ENCODE measurements around the gene MTCL1.

MTCL1 gene

DNA sequence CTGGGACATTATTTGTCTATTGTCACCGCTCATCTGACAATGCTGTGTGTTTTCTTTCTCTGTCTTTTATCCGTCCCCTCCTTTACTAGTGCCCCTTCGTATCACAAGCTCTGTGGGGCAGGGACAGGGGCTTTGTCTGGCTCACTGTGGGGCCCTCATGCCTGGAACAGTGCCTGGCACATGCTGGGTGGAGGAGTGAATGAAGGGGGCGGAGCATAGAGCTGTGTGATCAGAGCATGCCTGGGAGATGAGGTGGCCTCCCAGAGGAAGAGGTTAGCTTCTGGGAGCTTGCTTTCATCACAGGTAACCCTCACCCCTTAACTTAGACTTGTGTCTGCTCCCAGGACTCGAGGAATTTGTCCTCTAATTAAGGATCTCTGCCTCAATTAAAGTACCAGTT, 16.4 kb downstream of the MTCL1 start:
- TF ChIP-seq FOXP2 (optimal IDR thresholded peaks at IDR 0.05; ENCODE audit: borderline replicate concordance, extremely low read depth, extremely low read length, insufficient read depth) (no peak), SIN3A (IDR thresholded peaks at IDR 0.05; ENCODE audit: borderline replicate concordance, insufficient read depth, low read length) (no peak), TAF1 (IDR thresholded peaks at IDR 0.05; ENCODE audit: borderline replicate concordance, insufficient read depth, low read length) (no peak), REST (IDR thresholded peaks at IDR 0.05; ENCODE audit: insufficient read depth in 1 of 2, low read depth in 2 of 2, low read length in 2 of 2) (no peak), POLR2AphosphoS5 (IDR thresholded peaks at IDR 0.05; ENCODE audit: low read depth, low read length) (no peak)

- TF ChIP-seq FOXP2 (optimal IDR thresholded peaks at IDR 0.05; ENCODE audit: borderline replicate concordance, extremely low read depth, extremely low read length, insufficient read depth) (no peak), POLR2AphosphoS5 (IDR thresholded peaks at IDR 0.05; ENCODE audit: low read depth, low read length) (no peak), SIN3A (IDR thresholded peaks at IDR 0.05; ENCODE audit: borderline replicate concordance, insufficient read depth, low read length) (no peak), TAF1 (IDR thresholded peaks at IDR 0.05; ENCODE audit: borderline replicate concordance, insufficient read depth, low read length) (no peak), REST (IDR thresholded peaks at IDR 0.05; ENCODE audit: insufficient read depth in 1 of 2, low read depth in 2 of 2, low read length in 2 of 2) (no peak)
These were observed 17.8 kb downstream of the MTCL1 start for GRCh38 chr18:8722946-8723820.

- TF ChIP-seq SIN3A (IDR thresholded peaks at IDR 0.05; ENCODE audit: borderline replicate concordance, insufficient read depth, low read length) (no peak), POLR2AphosphoS5 (IDR thresholded peaks at IDR 0.05; ENCODE audit: low read depth, low read length) (no peak)
These were observed 19.1 kb downstream of the MTCL1 start for GRCh38 chr18:8724452-8724851.

DNA sequence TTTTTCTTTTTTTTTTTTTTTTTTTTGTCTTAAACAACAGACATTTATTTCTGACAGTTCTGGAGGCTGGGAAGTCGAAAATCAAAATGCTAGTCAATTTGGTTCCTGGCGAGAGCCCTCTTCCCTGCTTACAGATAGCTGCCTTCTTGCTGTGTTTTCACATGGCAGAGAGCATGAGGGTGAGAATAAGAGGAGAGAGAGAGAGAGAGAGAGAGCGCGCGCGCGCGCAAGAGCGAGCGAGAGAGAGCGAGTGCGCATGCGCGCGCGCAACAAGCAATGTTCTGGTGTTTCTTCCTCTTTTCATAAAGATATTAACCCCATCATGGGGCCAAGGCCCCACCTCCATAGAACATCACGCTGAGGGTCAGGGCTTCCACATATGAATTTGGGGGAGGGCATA, 20.9 kb downstream of the MTCL1 start:
- no peak for TF ChIP-seq REST (IDR thresholded peaks at IDR 0.05; ENCODE audit: insufficient read depth in 1 of 2, low read depth in 2 of 2, low read length in 2 of 2)
- no peak for TF ChIP-seq SIN3A (IDR thresholded peaks at IDR 0.05; ENCODE audit: borderline replicate concordance, insufficient read depth, low read length)
- no peak for TF ChIP-seq FOXP2 (optimal IDR thresholded peaks at IDR 0.05; ENCODE audit: borderline replicate concordance, extremely low read depth, extremely low read length, insufficient read depth)
- no peak for TF ChIP-seq TAF1 (IDR thresholded peaks at IDR 0.05; ENCODE audit: borderline replicate concordance, insufficient read depth, low read length)
- no peak for TF ChIP-seq POLR2AphosphoS5 (IDR thresholded peaks at IDR 0.05; ENCODE audit: low read depth, low read length)

- no peak for TF ChIP-seq TAF1 (IDR thresholded peaks at IDR 0.05; ENCODE audit: borderline replicate concordance, insufficient read depth, low read length)
- TF ChIP-seq SIN3A (IDR thresholded peaks at IDR 0.05; ENCODE audit: borderline replicate concordance, insufficient read depth, low read length), result no peak
- TF ChIP-seq FOXP2 (optimal IDR thresholded peaks at IDR 0.05; ENCODE audit: borderline replicate concordance, extremely low read depth, extremely low read length, insufficient read depth), result no peak
- no peak for TF ChIP-seq POLR2AphosphoS5 (IDR thresholded peaks at IDR 0.05; ENCODE audit: low read depth, low read length)
- TF ChIP-seq REST (IDR thresholded peaks at IDR 0.05; ENCODE audit: insufficient read depth in 1 of 2, low read depth in 2 of 2, low read length in 2 of 2), result no peak
These were observed 21.8 kb downstream of the MTCL1 start for GRCh38 chr18:8726963-8727705.

Measured in PFSK-1 (cell line).